HG02759 (cell line): ENCODE data around the gene MRPS5.

ENCODE experiments used
- ATAC-seq: cut with Tn5 transposase; IDR thresholded peaks from one replicate; pipeline ENCODE4 v1.9.1; 2021; ENCODE audit warnings: mild to moderate bottlenecking, moderate library complexity; ENCODE audit not compliant: unreplicated experiment

MRPS5 gene

DNA sequence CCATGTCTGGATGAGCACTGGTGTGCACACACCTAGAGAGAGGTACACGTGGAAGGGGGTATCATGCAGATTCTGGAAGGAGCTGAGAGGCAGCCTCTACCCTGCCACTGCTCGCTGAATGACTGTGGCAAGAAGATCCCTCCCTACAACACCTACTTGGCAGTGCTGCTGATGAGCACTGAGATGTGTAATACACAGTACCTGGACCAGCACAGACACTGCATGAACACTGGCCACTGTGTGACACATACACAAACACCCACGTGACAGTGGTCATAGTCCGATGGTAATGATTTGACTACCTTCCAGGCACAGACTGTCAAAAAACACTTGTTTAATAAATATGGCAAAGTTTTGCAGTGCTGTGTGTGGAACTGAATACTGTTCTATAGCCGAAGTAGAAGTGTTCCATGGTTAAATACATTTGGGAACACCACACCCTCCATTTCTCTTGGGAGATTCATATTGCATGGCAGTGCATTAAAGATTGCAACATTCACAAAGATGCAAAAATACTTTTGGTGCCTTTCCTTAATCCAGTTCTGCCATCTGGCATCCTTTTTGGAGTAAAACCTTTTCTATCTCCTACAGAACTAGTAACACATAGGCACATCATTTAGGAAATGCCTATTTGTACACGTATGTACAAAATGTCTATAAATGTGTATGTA, 29.6 kb downstream of the MRPS5 start:
- no peak for ATAC-seq

DNA sequence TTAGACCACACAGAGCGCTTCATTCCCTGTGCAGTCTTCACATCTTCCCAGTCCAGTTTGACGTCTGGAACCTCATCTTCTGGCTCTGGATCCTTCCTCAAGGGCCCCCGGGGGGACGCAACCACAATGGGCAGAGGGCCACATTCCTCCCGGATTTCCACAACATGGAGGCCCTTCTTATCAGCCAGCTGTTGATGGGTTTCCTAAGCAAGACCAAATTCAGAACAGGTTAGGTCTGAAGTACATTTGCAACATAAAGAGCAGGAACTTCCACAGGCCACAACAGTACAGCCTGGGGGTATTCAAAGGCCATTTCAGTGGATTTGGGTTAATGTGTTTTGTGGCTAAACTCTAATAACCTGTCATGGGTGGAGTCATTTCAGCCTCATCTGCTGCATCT, 34.2 kb downstream of the MRPS5 start:
- no peak for ATAC-seq

DNA sequence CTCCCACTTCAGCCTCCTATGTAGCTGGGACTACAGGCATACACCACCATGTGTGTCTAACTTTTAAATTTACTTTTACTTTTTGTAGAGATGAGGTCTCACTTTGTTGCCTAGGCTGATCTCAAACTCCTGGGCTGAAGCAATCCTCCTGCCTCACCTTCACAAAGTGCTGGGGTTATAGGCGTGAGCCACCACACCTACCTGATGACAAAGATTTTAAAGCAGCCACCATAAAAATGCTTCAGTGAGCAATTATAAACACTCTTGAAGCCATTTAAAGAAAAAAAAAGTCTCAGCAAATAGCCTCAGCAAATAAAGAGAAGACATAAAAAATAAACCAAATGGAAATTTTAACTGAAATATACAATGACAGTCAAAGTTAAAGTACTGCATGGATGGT, 35.6 kb downstream of the MRPS5 start:
- ATAC-seq, result no peak

DNA sequence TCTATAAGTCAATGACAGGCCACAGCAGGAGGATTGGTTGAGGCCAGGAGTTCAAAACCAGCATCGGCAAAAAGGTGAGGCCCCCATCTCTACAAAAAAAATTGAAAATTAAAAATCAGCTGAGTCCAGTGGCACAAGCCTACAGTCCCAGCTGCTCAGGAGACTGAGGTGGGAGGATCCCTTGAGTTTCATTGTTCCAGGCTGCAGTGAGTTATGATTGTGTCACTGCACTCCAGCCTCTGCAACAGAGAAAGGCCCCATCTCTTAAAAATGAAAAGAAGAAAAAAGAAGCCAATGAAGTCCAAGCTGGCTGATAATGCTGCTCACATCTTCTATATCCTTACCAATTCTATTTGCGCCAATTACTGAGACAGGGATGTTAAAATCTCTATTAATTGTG, 39.1 kb downstream of the MRPS5 start:
- no peak for ATAC-seq

DNA sequence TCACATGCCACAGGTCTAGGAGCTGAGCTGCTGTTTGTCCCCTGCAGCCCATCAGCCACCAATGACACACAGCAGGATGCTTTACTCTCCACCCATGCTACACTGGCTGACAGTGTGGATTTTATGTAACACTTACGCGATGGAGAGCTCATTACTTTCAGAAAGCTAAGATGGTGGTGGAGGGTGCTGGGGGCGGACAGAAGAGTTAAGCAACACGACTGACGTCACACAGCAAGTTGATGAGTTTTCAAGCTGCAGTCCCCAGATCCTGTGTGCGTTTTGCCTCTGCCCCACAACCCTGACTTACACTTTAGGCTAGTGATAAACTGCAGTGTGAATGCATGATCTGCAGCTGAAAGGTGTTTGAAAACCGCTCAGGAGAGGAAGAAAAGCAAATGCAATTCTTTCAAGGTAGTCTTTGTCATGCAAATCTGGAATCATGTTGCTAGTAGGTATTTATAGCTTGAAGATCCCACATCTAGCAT, 42.4 kb downstream of the MRPS5 start:
- no peak for ATAC-seq

DNA sequence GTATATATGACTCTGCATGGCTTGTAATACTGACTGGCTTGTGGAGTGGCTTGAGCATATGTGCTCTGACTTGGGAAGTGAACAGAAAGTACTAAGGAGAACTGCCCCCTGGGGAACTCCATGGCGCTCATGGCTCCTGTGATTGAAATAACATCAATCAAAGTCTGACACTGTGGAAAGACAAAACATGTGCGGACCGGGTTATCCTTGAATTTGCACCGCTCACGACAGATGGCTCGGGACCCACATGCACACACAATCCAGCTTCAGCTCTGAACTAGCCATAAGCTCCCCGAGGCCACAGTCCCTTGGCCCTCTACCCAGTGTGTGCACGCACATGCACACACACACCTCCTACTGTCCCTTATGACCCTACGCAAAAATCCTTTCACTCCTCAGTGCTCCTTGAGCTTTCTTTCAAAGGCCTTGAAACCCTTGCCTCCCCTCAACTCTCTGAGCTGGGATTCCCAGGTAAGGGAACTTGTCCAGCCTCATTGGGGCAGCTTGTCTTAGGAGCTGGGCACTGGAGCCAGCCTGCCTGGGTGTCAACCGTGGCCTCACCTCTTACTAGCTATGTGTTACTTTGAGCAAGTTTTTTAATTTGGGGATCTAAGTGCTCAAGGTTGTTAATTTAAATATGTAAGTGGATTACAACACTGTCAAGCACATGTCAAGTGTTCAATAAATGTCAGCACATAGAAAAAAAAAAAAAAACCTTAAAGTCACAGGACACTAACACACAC, 43.6 kb downstream of the MRPS5 start:
- ATAC-seq, result no peak

DNA sequence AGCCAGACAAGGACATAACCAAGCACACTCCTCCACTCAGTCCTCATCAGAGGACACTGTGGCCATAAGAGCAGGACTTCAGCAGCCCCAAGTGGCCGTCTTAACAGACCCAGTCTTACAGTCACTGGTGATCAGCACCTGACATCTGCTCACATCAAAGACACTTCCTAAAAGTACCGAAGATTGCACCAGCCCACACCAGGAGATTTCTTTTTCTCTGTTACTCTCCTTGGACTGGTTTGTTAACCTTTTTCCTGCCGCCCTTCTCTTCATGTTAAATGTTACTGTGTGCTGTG, 44.1 kb downstream of the MRPS5 start:
- no peak for ATAC-seq

DNA sequence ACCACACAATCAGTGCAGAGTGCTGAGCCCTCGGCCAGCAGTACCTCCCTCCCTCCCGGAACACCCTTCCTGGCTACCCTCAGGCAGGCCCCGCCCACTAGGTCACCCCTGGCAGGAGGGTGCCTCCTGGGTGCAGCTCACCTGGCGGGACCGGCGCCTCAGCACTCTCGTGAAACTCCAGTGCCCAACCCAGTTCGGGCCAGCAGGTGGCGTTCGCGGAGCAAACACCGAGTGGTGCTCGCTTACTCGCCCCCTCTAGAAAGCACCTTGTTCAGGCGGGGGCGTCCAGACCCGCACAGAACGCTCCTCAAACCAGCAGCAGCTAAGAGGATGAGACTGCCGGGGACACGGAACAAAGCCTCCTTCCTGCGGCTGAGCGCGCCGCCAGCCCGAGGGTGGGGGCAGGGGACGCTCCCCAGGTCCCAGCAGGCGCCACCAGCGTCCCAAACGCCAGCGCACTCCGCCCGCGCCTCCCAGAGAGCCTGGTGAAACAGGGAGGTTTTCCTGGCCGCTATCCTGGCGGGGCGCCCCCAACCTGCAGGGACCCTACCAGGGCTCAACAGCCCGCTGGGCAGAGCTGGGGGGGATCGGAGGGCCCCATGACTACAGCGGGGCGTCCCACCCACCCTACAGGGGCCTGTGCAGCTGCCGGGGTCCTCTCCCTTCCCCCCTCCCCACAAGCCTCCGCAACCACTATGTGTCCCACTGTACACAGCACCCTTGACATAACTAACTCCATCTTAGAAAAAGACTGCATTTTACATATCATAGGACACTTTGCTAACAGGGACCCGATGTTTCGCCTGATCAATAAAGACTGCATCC, 44.7 kb downstream of the MRPS5 start:
- ATAC-seq, result peak; percentile 86

DNA sequence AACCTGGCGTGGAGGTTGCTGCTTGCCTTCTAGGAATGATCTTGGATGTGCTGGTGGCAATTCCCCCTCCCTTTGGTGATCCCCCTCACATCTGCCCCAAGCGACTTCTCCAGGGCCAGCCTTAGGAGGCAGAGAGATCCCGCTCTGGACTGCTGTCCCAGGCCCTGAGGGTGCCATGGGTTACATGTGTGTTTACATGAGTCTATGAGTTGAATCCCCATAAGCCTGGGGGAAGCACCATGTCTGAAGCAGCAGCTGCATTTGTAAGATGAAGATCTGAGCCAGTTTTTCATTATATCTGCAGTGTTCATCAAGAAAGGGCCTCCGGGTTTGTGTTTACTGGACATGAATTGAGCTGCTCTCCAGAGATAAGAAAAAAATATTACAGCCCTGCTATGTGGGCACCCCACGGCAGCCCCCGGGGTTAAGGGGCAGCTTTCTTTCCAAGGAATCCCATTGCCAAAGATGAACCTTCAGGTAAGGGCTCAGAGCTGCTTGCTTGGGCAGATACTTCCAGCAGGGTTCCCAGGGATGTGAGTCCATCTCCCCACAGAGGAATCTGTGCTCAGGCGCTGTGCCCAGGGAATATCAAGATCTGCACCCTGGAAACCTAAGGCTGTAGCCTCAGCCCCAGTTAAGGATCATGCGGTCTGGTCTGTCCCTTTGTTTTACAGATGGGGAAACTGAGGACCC, 46.0 kb downstream of the MRPS5 start:
- ATAC-seq, result no peak

DNA sequence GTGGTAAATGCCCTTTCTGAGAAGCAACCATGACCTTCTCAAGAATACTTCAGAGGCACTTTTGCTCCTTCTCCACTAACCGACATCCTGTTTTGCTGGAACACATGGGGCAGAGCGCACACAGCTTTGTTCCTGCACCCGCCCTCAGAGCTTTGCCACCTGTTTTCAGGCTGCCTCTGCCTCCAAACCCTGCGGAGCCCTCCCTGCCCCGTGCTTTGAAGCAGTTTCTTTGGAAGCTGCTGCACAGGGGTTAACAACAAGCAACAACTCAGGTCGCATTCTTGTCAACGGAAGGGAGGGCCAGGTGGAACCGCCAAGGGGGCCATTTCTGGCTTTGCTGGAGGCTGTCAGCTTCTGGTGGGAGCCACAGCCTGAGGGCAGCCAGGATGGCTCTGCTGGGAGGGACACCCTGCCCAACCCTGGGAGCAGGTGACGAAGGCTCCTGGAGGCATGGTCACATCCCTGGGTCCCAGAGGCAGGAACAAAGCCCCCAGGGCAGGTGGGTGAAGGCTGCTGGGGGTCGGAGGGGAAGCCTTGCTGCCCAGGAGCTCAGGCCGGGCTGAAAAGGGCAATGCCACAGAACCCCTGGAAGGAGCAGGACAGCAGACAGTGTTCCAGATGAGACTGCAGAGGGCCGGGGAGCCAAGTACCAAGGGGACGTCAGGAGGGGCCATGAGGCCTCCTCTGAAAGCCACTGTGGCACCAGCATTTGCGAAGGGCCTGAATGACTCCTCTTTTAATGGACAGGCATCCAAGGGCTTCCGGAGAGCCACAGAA, 46.8 kb downstream of the MRPS5 start:
- no peak for ATAC-seq

DNA sequence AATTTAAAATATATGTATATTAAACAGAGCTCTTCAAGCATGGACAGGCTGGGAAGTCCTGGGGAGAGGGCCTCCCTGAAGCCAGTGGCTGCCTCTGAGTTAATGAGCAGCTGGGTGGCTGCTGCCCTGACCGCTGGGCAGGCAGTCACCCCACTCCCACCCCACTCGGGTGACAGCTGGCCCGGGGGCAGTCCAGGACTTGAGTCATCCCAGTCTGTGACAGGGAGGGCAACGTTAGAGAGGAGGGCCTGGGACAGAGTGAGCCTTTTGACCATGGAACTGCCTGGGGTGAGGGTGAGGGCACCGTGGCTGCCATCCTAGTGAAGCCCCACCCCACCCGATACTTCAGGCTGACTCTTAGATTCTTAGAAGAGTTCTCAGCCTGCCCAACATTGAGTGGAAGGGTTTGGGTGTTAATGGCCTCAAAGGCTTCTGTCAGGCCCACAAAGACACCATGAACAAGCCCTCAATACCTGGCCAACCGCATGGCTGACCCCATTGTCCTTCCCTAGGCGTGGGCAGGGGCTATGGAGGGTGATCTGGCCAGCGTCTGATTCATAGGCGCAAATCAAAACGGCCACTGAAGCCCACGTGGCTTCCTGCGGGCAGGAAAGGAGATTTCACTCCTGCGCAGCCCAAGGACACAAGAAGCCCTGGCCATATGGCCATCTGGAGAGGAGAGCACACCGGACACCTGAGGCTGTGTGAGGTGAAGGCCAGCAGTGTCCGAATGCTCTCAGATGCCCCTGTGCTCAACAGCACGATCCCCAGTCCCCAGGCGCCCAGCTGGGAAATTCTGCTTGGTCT, 47.5 kb downstream of the MRPS5 start:
- no peak for ATAC-seq

DNA sequence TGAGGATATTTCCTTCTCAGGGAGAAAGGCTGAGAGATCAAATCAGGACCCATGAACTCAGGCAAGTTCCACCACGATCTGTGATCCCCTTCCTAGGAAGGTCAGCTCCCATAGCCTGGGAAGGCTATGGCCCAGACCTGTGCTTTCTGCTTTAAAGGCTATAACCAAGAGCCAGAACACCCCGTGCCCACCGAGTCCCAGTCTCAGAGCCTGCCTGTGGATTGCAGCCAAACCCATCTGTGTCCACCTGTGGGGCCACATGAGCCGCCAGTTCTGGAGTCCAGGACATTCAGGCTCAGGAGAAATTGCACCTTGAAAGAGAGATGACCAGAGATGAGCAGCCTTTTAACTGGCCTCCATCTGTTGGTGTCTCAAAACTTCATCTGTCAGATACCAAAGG, 49.2 kb downstream of the MRPS5 start:
- no peak for ATAC-seq

DNA sequence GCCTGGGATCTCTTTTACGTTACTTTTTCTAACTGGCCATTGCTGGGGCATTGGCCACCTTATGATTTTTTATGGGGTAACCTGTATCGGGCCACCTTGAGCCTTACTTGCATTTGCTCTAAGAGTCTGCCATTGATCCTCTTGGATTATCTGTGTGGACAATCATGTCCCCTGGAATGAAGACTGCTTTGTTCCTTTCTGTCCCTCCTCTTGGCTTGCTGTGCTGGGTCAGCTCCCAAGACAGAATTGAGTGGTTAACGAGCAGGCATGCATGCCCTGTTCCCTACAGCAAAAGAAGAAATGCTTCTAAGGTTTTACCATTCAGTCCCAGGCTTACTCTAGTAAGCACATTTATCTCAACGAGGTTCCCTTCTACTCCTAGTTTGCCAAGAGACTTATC, 49.8 kb downstream of the MRPS5 start:
- no peak for ATAC-seq

DNA sequence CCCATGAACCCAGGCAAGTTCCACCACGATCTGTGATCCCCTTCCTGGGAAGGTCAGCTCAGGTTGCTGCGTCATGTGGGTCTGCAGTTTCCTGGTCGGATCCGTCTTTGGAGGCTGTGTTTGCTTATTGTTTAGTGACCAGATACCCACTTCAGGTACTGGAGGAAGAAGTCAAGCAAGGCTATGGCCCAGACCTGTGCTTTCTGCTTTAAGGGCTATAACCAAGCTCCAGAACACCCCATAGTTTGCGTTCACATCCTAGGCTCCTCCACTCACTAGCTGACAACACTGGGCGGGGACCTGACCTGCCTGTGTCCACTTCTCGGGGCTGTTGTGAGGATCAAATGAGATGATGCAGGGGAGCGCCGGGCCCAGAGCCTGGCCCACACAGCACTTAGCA, 52.1 kb downstream of the MRPS5 start:
- no peak for ATAC-seq

DNA sequence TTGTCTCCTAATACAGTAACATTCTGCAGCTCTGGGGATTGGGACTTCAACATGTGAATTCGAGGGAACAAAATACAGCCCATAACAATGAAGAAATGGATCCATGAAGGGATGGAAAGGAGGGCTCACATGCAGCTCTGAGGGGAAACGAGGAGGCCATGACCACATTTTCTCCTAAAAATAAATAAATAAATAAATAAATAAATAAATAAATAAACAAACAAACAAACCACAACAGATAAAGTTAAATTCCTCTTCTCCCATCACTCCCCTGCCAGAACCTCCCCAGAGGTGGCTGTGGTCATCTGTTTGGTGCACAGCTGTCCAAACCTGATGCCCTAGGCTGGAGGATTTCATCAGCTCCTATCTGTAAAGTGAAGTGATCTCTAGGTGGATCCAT, 53.4 kb downstream of the MRPS5 start:
- no peak for ATAC-seq

DNA sequence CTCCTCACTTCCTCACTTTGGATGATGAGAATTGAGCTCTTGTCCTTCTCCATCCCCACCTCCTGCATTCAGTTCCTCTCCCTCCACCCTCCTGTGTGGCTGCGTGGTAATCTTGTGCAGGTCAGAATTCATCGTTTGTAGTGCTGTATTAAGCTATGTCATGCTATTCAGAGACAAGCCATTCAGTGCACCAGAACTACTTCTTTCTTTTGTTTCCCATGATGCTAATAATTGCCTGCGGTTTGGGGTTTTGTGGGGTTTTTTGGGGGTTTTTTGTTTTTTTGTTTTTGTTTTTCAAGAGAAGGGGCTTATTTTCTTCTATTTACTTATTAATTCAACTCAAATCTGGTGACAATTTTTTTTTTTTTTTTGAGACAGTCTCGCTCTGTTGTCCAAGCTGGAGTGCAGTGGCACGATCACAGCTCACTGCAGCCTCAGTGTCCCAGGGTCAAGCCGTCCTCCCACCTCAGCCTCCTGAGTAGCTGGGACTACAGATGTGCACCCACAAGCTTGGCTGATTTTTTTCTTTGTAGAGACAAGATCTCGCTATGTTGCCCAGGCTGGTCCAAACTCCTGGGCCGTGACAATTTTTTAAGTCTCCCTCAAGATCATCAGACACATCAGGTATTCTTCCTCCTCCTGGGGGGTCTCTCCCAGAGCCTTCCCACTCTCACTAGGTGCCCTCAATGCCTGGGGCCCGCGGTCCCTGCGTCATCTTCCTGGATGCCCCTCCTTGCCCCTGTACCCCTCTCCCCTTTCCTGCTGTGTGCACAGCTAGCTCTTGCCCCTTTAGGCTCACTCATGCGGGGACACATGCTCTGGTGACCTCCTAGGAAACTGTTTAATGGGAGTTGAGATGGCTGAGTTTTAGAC, 58.3 kb downstream of the MRPS5 start:
- peak; percentile 92 for ATAC-seq

DNA sequence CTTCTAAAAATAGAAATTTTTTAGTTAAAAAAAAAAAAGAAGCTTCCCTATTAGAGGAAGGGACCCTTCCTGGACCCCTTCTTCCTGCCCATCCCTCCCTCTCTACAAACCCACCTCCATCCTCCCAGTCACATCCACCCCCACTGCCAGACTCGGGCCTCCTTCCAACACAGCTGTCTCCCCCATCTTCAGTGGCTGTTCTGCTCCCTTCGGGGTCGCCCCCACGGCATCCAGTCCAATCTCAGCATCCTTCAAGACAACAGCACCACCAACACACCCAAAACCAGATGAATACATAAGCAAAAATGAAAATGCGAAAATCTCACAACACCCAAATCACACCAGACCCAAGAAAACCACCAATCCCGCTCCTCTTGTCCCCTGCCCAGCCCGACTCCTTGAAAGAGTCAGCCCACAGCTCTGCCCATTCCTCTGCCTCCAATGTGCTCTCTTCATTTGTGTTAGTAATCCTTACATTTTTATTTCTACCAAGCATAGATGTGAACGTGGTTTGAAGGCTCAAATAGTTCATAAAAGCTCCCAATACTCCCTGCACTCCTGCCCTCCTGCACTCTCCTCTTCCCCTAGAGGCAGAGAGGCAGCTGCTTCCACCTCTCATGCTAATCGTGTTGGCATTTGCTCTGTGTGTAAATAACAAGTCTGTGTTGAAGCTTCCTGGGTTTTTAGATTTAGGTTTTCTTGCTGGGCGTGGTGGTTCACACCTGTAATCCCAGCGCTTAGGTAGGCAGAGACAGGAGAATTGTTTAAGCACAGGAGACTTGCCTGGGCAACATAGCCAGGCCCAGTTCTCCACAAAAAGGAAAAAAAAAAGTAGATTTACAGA, 59.1 kb downstream of the MRPS5 start:
- peak; percentile 41 for ATAC-seq

DNA sequence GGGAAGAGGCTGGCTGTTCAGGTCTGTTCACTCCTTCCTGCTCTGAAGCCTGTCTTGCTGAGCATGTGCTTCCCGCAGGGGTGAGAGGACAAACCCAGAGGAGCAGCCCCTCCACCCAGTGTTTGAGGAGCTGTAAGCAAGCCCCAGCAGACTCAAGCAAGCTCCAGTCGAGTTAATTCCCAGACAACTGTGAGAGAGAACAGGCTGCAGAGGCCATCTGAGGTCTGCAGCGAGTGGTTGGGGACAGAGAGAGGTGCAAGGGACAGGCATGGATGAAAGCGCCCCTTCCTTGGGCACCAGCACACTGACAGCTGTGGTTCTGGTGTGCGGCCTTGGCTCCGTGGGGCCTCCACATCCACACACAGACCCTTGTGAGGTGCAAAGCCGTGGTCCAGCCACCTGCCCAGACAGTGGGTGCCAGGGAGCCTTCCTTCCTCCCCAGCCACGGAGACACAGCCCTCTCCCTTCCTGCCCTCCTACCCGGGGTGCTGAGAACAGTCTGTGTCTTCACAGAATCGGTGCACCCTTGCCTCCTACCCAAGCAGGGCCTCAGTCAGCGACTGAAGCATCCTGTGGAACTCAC, 59.9 kb downstream of the MRPS5 start:
- ATAC-seq, result no peak
